Activated CD8-positive, alpha-beta memory T cell treated with anti-CD3 and anti-CD28 coated beads for 4 hours (primary cell): ENCODE data around the gene SDK2.
"Not testable (repeated sequence)": the region's sequence is repeated elsewhere in the genome, so short reads cannot be mapped to it uniquely, and the experiment has no call there.

ENCODE experiments used
- DNase-seq, 2 donors: peaks; one replicate each; pipeline ENCODE4 v3.0.0-alpha.2; 2020; ENCODE audit warnings: low read depth in 2 of 2

SDK2 gene

DNA sequence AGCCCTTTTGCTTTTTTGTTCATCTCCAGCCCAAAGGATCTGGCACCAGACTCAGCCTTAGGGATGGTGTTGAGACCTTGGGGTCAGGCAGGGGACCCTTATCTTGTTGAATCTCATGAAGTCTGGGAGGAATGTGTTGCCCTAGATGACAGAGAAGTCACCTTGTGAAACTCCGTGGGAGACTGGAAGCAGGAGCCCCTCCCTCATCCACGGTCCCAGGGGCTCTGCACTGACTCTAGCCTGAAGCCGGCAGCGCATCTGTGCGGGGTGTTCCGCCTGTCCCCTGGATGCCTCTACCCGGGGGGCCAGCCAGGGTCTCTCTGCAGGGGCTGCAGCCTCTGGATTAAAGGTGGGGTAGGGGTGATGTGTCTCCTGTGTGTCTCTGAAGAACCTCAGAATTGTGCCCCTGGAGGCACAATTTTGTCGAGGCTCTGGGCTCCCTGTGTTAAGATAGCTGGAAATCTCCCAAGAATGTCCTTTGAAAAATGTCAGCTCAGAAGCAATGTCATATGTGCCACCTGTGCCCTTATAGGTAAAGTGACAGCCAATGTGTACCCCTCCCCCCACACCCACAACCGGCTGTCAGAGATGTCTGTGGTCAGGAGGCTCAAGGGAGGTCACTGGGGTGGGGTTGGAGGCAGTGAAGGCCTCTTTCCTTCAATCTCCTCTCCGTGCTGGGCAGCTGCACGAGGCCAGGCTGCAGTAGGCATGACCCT lies 300.3 kb downstream of the SDK2 start:
- DNase-seq = no peak

DNA sequence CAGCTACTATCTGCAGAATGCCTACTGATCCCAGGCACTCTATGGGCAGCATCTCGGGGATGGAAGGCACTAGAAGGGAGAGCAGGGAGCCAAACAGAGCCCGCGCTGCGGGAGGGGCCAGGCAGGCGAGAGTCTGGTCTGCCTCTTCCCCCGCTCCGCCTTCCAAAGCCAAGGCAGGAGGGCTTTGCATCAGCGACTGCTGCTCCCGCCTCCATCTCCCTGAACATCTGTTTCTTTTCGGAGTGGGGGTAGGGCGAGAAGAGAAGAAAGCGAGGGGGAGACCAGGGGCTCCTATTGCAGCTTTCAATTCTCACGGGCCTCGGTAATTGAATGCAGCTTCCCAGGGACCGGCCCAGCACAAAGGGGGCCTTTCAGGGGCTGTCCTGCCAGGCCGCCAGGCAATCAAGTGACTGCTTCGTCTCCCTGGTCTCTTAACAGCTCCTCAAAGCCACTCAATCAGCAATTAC lies 301.0 kb downstream of the SDK2 start:
- DNase-seq = no peak

DNA sequence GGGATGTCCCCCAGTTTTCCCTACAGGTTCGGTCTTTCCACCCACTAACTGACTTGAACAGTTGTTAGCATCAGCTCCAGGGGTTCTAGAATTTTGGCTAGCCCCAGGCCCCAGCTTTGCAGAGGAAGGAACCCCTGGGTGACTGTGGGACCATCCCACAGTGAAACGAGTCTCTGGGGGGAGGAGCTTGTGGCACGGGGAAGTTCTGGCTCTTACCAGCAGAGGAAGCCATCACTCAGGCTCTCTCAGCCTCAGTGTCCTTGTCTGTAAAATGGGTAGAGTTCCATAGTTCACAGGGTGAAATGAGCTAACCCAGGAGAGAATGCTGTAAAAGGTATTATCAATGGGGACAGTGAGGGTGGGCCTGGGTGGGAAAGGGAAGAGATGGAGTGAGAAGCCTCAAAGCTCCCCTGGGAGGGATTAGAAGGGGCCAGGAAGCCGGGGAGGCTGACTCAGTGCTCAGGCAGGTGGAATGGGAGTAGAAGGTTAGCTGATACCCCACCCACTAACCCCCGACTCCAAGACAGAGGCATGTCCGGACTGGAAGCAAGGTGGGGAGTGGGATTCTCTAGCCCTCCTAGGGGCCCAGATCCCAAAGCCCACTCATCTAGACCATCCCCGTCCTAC lies 301.6 kb downstream of the SDK2 start:
- DNase-seq = no peak

DNA sequence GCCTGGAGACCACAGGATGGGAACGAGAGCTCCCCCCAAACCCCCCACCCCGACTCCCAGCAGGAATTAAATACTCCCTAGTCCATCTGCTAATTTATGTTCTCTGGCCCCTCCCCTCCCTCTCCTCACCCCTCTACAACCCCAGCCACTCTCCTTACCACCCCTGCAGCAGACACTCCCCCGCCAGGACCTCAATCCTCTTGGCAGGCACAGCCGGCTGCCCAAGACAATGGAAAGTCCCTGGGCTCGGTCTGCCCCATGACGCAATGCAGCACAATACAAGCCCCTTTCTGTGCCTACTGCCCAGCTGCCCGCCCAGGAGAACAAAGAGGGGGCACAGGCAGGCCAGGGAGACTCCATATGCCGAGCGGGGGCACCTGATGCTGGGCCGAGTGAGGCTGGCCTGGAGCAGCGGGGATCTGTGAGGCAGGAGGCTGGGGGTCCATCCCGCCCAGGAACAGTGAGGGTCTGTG lies 302.2 kb downstream of the SDK2 start:
- no peak for DNase-seq

DNA sequence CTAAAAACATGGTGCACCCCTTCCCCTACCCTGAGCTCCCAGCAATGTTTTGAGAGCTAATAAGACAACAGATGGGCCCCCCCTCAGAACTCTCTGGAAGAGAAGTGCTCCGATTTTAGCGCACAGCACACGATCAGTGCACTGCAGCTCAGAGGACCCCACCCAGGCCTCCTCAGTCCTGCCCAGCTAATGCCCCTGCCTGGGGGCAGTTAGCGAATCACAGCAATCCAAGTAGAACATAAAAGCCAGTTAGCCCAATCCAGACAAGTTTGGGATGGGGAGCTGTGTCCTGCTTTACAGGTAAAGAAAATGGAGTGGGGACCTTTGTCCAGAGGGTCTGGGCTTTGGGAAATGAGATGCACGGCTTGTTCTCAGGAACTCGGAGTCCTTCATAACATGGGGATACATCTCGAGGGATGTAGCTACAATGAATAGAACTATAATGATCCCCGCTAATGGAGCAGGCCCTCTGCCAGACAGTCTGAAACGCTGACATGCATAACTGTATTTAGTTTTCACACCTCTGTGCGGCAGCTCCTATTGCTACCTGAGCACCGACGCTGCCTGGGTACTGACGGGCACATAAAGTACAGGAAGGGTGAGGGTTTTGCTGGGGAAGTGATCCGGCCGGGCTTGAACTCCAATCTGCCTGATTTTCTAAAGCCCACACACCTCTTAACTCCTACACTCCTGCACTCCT lies 302.7 kb downstream of the SDK2 start:
- no peak for DNase-seq

DNA sequence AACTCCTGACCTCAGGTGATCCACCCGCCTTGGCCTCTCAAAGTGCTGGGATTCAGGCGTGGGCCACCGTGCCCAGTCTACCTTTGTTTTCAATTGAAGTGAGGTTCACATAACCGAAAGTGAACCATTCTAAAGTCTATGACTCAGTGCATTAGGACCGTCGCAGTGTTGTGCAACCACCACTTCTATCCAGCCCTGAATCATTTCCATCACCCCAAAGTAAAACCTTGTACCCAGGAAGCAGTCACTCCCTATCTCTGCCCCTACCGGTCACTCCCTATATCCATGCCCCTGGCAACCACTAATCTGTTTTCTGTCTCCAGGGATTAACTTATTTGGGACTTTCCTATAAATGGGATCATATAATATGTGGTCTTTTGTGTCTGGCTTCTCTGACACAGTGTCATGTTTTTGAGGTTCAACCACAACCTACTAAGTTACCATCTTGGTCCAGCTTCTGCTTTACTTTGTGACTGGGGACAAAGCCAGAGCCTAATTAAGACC lies 304.1 kb downstream of the SDK2 start:
- DNase-seq = no peak

DNA sequence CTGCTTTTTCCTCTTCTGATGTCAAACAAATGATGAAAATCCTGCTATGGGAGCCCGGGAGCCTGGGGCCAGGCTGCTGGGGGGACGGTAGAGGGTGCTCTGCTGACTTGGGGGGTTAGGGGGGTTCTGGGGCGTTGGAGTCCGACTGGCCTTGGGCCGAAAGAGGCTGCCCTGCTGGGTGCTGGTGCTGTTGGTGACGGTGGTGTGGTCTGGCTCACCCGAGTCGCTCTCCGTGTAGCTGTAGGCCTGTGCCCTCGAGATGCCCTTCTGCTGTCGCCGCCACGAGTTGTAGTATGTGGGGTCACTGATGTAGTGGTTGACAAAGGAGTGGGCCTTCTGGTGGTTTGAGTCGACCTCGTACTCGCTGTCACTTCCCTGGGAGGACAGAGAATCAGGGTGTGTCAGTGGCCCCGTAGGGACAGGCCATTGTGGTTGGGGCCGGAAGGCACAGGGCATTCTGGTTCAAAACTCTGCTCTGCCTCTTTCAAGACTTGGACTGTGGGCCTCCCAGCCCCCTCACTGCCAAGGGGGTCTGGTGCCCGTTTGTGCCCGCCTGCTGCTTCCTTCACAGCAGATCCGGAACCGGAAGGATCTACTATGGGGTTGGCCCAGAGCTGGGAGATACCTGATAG lies 305.6 kb downstream of the SDK2 start:
- DNase-seq = no peak

DNA sequence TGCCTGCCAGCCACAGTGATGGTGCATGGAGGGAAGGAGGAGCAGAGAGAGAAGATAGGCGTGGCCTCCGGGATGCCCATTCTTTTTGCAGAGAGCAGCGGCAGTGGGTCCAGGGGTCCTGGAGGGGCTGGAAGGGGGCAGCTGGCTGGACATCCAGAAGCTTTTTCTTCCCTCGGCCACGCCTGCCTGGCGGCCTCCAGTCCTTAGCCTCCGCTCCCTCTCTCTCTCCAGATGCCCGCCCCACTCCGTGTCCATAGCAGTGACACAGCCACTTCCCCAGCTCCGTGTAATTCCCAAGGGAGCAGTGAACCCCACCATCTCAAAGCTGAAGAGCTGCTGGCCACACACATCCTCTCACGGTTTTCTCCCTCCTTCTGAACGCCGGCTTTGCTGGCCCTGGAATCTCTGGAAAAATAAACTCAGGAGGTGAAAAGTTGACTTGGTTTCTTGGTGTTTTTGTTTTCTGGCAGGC lies 306.2 kb downstream of the SDK2 start:
- no peak for DNase-seq

DNA sequence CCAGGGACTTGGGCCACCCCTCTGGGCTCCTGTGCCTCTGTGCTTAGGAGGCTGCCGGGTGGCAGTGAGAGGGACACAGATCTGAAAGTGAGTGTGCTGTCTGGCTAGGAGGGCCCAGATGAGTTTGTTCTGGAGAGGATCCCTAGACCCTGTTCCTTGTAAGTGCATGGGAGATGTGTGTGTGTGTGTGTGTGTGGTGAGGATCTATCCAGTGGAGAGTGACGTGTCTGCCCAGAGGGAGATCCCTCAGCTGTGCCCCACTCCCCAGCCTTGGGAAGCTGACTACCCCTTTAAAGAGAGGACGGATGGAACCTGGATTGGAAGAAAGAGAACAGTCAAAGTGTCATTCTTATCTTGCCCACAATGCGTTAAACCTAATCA lies 306.9 kb downstream of the SDK2 start:
- DNase-seq = no peak

DNA sequence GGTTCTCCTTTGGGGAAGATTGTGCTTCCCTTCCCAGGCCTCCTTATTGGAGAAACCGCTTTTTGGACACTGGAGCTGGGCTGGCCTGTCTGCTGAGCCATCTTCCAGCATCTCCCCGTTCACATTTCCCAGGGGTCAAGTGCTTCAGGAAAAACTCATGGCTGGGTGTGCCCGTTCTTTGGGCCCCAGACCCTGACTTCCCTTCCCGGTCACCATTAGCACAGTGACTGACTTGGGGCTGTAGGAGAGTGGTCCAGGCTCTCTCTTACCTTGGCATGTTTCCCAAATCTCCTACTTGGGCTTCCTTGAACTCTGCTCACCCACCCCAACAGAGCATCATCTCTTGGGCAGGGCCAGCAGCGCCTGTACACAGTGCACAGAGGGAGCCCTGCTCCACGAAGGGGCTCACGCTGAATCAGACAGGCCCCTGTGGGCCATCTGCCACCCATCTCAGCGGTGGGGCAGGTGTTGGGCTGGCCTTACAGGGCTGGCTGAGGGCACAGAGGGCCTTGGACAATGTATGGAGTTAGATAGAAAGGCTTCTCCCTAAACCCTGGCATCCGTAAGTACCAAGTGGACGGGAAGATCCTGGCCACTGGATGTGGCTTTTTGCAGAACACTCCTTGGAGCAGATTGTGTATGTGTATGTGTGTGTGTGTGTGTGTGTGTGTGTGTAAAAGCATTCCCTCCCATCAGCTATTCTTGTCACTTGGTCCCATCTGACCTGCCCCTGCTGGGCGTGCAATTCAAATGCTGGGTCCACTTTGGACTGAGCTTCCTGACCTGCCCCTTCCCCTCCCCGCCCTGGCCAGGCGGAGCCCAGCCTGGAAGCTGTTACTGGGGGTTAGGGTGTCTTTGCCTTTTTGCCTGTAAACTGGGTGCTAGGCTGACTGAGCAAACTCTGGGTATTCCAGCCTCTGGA lies 307.6 kb downstream of the SDK2 start:
- DNase-seq = no peak

DNA sequence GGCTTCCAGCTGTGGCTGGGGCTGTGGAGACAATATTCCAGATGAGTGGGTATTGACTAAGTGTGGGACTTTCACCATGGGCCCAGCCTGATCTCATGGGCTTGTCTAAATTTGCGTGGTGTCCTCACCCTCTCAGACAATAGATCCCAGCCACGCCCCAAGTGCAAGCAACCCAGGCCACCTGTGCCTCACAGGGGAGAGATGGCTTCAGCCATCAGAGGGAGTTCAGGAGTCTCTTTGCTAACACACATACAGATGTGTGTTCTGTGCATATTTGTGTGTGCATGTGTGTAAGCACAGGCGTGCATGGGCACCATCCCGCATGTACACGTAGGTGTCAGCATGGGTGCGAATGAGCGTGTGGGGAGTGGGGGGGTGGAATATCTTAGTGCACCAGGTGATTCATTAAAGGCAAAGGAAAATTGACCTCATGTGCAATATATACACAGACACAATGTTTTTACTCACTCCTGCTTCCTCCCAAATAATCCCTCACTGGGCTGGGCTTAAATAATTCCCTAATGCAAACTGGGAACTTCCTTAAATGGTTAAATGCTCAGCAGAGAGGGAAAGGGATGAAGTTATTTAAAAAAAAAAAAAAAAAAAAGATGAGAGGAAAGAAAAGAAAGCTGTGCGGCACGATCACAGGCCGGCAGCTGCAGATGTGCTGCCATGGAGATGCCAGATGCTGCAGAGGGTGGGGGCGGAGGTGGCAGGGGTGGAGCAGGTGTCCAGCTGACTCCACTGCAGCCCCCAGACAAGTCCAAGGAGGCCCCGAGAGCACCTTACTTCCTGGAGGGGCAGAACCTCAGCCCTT lies 308.4 kb downstream of the SDK2 start:
- no peak for DNase-seq

DNA sequence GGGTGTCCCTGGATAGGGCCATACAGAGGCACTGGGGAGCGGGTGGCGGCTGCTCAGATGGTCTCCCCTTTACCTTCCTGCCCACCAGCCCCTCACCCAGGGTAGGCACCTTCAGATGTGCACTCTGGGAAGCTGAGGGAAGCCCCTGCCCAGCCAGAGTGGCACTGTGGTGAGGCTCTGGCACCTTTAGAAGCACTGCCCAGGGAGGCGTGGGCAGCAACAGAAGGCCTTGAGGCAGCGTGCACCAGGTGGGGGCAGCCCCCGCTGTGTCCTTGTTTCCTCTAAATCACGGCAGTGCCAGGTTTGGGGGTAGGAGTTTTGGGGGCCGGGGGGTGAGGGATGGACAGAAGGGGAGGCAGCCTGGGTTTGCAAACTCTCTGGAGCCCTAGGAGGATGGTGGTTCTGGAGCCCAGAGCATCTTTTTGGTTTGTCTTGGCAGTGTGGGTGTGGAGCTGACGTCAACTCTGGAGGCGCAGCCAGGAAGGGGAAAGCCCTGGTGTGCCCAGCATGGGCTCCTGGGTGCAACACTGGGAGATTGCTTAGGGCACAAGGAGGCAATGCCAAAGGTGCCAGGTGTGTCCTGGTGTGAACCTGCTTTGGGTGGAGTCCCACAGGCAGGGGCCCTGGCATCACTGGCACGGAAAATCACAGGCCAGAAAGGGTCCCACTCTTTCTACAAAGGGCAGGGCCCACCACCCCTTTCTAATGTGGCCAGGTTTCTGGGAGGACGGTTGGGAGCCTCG lies 309.3 kb downstream of the SDK2 start:
- no peak for DNase-seq

DNA sequence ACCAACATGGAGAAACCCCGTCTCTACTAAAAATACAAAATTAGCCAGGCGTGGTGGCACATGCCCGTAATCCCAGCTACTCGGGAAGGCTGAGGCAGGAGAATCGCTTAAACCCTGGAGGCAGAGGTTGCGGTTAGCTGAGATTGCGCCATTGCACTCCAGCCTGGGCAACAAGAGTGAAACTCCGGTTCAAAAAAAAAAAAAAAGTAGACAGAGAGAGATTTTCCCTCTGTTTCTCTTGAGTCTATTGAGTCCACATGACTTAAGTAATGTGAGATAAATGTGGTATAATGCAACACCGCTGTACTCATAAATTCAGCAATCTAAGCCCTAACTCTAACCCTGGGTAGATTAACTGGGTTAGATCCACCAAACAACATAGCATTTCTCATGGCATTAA lies 310.8 kb downstream of the SDK2 start:
- DNase-seq = not testable (repeated sequence)

DNA sequence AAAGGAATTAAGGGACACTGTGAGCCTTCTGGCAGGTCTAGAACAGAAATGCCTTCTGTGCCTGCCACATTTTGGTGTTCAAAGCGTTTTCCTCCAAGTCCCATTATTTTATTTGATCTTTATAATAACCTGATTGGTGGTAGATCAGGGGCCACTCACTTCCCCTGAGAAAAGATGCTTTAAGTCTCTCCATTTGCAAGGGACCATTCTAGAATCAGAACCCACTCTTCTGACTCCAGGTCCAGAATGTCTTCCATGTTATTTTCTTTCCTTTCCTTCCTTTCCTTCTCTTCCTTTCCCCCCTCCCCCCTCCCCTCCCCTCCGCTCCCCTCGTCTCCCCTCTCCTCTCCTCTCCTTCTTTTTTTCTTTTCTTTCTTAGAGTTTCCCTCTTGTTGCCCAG lies 313.2 kb downstream of the SDK2 start:
- no peak for DNase-seq

DNA sequence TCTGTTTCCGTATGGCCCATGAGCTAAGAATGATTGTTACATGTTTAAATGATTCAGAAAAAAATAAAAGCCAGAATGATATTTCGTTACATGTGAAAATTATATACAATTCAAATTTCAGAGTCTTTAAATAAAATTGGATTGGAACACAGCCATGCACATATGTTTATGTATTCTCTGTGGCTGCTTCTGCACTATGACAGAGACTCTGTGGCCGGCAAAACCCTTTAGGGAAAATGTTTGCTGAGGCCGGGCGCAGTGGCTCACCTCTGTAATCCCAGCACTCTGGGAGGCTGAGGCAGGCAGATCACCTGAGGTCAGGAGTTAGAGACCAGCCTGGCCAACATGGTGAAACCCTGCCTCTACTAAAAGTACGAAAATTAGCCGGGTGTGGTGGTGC lies 316.6 kb downstream of the SDK2 start:
- DNase-seq = no peak

DNA sequence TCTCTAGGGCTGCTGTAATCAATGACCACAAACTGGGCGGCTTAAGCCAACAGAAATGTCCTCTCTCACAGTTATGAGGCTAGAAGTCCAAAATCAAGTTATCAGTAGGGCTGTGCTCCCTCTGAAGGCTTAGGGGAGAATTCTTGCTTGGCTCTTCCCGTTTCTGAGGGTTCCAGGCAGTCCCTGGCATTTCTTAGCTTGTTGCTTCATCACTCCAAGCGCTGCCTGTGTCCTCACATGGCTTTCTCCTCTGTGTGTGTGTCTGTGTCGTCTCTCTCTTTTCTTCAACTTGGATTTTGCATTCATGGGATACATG lies 318.8 kb downstream of the SDK2 start:
- DNase-seq = no peak

DNA sequence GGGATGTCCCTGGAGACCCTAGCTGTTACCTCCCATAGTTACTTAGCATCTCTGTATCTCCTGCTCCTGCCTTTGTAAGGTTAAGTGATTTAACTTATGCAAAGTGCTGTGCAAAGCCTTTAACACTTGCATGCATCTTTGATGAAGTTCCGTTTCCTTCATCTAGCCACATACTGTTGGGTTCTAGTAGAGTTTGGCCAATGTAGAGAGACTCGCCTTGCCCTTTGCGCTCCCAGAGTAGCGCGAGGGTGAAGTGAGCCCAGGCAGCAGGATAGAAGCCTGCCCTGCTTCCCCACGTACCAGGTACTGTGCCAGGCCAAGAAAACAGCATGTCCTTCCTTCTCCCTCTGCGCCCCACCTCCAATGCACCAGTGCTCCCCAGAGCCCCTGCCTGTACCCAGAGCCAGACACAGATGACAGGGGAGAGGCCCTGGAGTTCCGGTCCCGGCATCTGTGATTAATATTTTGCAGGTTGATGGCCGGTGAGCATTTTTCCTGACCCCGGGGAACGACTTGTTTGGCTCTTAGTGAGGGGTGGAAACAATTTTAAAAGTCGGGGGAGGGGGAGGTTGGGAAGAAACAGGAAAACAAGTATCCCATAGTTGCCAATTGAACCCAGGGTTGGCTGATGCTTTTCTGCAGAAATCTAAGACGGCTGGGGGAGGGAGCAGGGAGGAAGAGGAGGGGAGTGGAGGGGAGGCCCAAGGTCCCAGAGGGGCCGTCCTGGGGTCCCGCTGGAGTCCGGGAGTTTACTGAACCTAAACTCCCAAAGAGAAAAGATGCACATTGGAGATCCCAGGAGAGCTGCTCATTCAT lies 319.3 kb downstream of the SDK2 start:
- no peak for DNase-seq

DNA sequence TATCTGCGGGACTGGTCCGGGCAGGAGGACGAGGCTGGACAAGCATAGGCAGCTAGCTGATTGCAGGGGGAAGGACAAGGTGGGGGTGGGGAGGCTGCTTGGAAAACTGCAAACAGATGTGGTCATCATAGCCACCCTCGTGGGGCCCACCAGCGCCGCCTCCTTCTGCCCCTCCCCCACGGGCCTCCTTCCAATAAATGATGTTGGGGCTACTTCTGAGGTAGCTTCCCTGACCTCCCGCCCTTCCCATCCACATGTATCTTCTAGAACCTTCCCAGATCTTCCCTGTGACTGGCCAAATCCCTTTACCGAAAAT lies 320.1 kb downstream of the SDK2 start:
- DNase-seq = no peak
